MM.1S (cell line): ENCODE data around the gene PTGFR.

ENCODE experiments used
- DNase-seq: peaks from one replicate; pipeline ENCODE4 v3.0.0-alpha.2; 2015
- H2AFZ ChIP-seq: fragments of 300-600 bp; sonication (generic); 2 replicates; pipeline ENCODE4 v1.6.0; 2016; ENCODE audit warnings: antibody characterized with exemption, low read length
- H3F3A ChIP-seq: fragments of 300-600 bp; sonication (generic); 2 replicates; pipeline ENCODE4 v1.6.1; 2016; ENCODE audit warnings: mild to moderate bottlenecking, antibody characterized with exemption, low read length, moderate library complexity, mixed read lengths; ENCODE audit not compliant: insufficient read depth
- H3K27ac ChIP-seq: fragments of 300-600 bp; sonication (generic); 2 replicates; pipeline ENCODE4 v1.5.1; 2016; ENCODE audit warnings: mild to moderate bottlenecking, low read length
- H3K27me3 ChIP-seq: fragments of 300-600 bp; sonication (generic); replicated peaks from 2 replicates; pipeline ENCODE4 v1.6.0; 2016; ENCODE audit warnings: low read length; ENCODE audit not compliant: insufficient read depth
- H3K36me3 ChIP-seq: fragments of 300-600 bp; sonication (generic); replicated peaks from 2 replicates; pipeline ENCODE4 v1.6.1; 2016; ENCODE audit warnings: mild to moderate bottlenecking, low read length, mixed read lengths; ENCODE audit not compliant: insufficient read depth
- H3K4me1 ChIP-seq: fragments of 300-600 bp; sonication (generic); 2 replicates; pipeline ENCODE4 v1.6.1; 2016; ENCODE audit warnings: low read length, mixed read lengths
- H3K4me2 ChIP-seq: fragments of 300-600 bp; sonication (generic); 2 replicates; pipeline ENCODE4 v1.6.0; 2016; ENCODE audit warnings: low read depth, low read length
- H3K4me3 ChIP-seq: fragments of 300-600 bp; sonication (generic); 2 replicates; pipeline ENCODE4 v1.5.1; 2016; ENCODE audit warnings: low read length, mixed read lengths
- H3K79me2 ChIP-seq: fragments of 300-600 bp; sonication (generic); 2 replicates; pipeline ENCODE4 v1.6.1; 2016; ENCODE audit warnings: mixed run types, low read length, mixed read lengths
- H3K9ac ChIP-seq: fragments of 300-600 bp; sonication (generic); 2 replicates; pipeline ENCODE4 v1.6.1; 2016; ENCODE audit warnings: low read length, mixed read lengths
- H3K9me2 ChIP-seq: fragments of 300-600 bp; sonication (generic); replicated peaks from 2 replicates; pipeline ENCODE4 v1.6.1; 2016; ENCODE audit warnings: mild to moderate bottlenecking, low read length, mixed read lengths; ENCODE audit not compliant: insufficient read depth
- H3K9me3 ChIP-seq: fragments of 300-600 bp; sonication (generic); replicated peaks from 2 replicates; pipeline ENCODE4 v1.6.1; 2016; ENCODE audit warnings: mild to moderate bottlenecking, low read length, mixed read lengths; ENCODE audit not compliant: insufficient read depth
- H4K20me1 ChIP-seq: fragments of 300-600 bp; sonication (generic); 2 replicates; pipeline ENCODE4 v1.6.1; 2016; ENCODE audit warnings: mild to moderate bottlenecking, low read length, moderate library complexity, mixed read lengths; ENCODE audit not compliant: insufficient read depth
- CTCF ChIP-seq: fragments of 300-600 bp; sonication (generic); IDR thresholded peaks from 2 replicates; pipeline ENCODE4 v1.5.1; 2016; ENCODE audit warnings: antibody characterized with exemption, low read length, mixed read lengths
- EZH2 ChIP-seq: fragments of 300-600 bp; sonication (generic); optimal IDR thresholded peaks from 2 replicates; pipeline ENCODE3; 2017; ENCODE audit warnings: low read depth, mild to moderate bottlenecking, antibody characterized with exemption, low read length, mixed read lengths
- EZH2phosphoT487 ChIP-seq: fragments of 300-600 bp; sonication (generic); IDR thresholded peaks from 2 replicates; pipeline ENCODE4 v1.6.1; 2018; ENCODE audit warnings: antibody characterized with exemption, low read length

PTGFR gene

GRCh38 chr1:78497201-78497600 lies 6.4 kb downstream of the PTGFR start:
- Histone ChIP-seq H3K4me3 (no peak overlapping the region), H3K4me1 (no peaks in the 10 kb centered on the region), H2AFZ (no peak overlapping the region), H3F3A (no peaks in the 10 kb centered on the region), H3K36me3 (no peaks in the 10 kb centered on the region), H3K27me3 (no peaks in the 10 kb centered on the region), H3K9me3 (no peaks in the 10 kb centered on the region), H3K79me2 (no peaks in the 10 kb centered on the region), H4K20me1 (no peaks in the 10 kb centered on the region), H3K9ac (no peak overlapping the region), H3K27ac (no peak overlapping the region), H3K4me2 (no peak overlapping the region), H3K9me2 (no peaks in the 10 kb centered on the region; the same call in 1 of the 2 replicates)
- no peak for TF ChIP-seq CTCF
- no peak for TF ChIP-seq EZH2
- TF ChIP-seq EZH2phosphoT487, result no peak
- DNase-seq, result no peak

- H3K36me3 ChIP-seq, result no peaks in the 10 kb centered on the region
- no peaks in the 10 kb centered on the region for H3K27me3 ChIP-seq
- TF ChIP-seq EZH2 (no peak), CTCF (no peak), EZH2phosphoT487 (no peak)
- H3K9me2 ChIP-seq, result no peaks in the 10 kb centered on the region; the same call in 1 of the 2 replicates
- no peaks in the 10 kb centered on the region for H4K20me1 ChIP-seq
- no peak overlapping the region for H3K27ac ChIP-seq
- H3F3A ChIP-seq, result no peaks in the 10 kb centered on the region
- no peaks in the 10 kb centered on the region for H3K4me1 ChIP-seq
- no peak overlapping the region for H3K9ac ChIP-seq
- no peak for DNase-seq
- no peak overlapping the region for H2AFZ ChIP-seq
- no peak overlapping the region for H3K4me2 ChIP-seq
- no peaks in the 10 kb centered on the region for H3K9me3 ChIP-seq
- H3K4me3 ChIP-seq, result no peak overlapping the region
- H3K79me2 ChIP-seq, result no peaks in the 10 kb centered on the region
Observed at GRCh38 chr1:78500529-78500928, 9.8 kb downstream of the PTGFR start.

- H3K4me3 ChIP-seq, result no peak overlapping the region
- no peaks in the 10 kb centered on the region for H3F3A ChIP-seq
- no peaks in the 10 kb centered on the region for H3K4me1 ChIP-seq
- DNase-seq, result no peak
- no peaks in the 10 kb centered on the region for H3K9me2 ChIP-seq
- no peaks in the 10 kb centered on the region for H3K79me2 ChIP-seq
- no peak overlapping the region for H3K9ac ChIP-seq
- no peaks in the 10 kb centered on the region for H3K27me3 ChIP-seq
- TF ChIP-seq EZH2phosphoT487 (no peak), CTCF (no peak), EZH2 (no peak)
- H3K36me3 ChIP-seq, result no peaks in the 10 kb centered on the region
- H3K27ac ChIP-seq, result no peak overlapping the region
- H3K4me2 ChIP-seq, result no peak overlapping the region
- no peak overlapping the region for H2AFZ ChIP-seq
- H4K20me1 ChIP-seq, result no peaks in the 10 kb centered on the region
- H3K9me3 ChIP-seq, result no peaks in the 10 kb centered on the region
Observed at GRCh38 chr1:78501203-78501602, 10.4 kb downstream of the PTGFR start.
